Gastroesophageal sphincter (tissue), 3 donors: Measurements from ENCODE around the gene IGSF1.

ENCODE experiments used
- EP300 ChIP-seq: sonication (generic); formaldehyde crosslinking; IDR thresholded peaks from one replicate; pipeline ENCODE4 v1.6.1; 2017; ENCODE audit warnings: antibody characterized with exemption, mild to moderate bottlenecking
- POLR2A ChIP-seq, 2 donors: fragments of 450-650 bp; IDR thresholded peaks; one replicate each; pipeline ENCODE4 v1.6.1; 2017; ENCODE audit warnings: antibody characterized with exemption in 2 of 2, mild to moderate bottlenecking in 2 of 2, moderate library complexity in 1 of 2
- POLR2AphosphoS5 ChIP-seq: sonication (generic); formaldehyde crosslinking; IDR thresholded peaks from one replicate; pipeline ENCODE4 v1.6.1; 2017; ENCODE audit warnings: antibody characterized with exemption
- TF ChIP-seq, protein P1 (sequence below), 4 experiments: fragments of 200-600 bp in 2 of 4; fragments of 450-650 bp in 2 of 4; sonication (generic) in 1 of 4; IDR thresholded peaks; one replicate each; pipeline ENCODE4 v1.5.1; 2017 to 2019; ENCODE audit warnings: antibody characterized with exemption in 4 of 4, mild to moderate bottlenecking in 2 of 4, moderate library complexity in 2 of 4

DNA sequence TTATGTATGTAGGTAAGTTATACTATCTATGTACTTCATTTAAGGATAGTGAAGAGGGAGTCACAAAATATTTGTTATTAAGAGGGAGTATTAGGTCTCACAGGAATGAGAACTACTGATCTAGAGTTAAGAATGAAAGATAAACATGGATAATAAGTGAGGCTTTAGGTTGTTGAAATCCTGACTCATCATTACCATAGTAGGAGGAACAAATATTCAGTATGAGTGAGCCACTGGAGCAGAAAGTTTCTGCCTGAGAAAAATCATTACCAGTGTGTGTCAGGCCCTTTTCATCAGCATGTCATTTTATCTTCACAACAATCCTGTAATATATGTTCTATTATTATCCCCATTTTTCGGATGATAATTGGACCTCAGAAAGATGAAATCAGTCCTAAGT, 27.2 kb upstream of the IGSF1 start:
- TF ChIP-seq POLR2A (IDR thresholded peaks at IDR 0.05) (no peak), POLR2AphosphoS5 (no peak), EP300 (no peak)
- TF ChIP-seq, protein P1, sequence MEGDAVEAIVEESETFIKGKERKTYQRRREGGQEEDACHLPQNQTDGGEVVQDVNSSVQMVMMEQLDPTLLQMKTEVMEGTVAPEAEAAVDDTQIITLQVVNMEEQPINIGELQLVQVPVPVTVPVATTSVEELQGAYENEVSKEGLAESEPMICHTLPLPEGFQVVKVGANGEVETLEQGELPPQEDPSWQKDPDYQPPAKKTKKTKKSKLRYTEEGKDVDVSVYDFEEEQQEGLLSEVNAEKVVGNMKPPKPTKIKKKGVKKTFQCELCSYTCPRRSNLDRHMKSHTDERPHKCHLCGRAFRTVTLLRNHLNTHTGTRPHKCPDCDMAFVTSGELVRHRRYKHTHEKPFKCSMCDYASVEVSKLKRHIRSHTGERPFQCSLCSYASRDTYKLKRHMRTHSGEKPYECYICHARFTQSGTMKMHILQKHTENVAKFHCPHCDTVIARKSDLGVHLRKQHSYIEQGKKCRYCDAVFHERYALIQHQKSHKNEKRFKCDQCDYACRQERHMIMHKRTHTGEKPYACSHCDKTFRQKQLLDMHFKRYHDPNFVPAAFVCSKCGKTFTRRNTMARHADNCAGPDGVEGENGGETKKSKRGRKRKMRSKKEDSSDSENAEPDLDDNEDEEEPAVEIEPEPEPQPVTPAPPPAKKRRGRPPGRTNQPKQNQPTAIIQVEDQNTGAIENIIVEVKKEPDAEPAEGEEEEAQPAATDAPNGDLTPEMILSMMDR (IDR thresholded peaks at IDR 0.05) = no peak
